Activated naive CD8-positive, alpha-beta T cell treated with anti-CD3 and anti-CD28 coated beads, Interleukin-2, amount 10 ng/mL, durations not matched to agents 7 days and 5 days (primary cell): ENCODE results near the gene TMTC3. TPM values are rescaled to one million over a fixed set of nuclear protein-coding genes. Genes with fewer than 3 reads are reported as not detected.

Source experiments
- ATAC-seq: fragments of 150-1000 bp; cut with Tn5 transposase; one replicate; pipeline ENCODE4 v1.10.0; 2021; ENCODE audit warnings: low read depth, moderate library complexity
- POLR2A ChIA-PET: fragments of 350-600 bp; sonication (Branson Sonifier 250); formaldehyde crosslinking; loops from one replicate; lab custom pipeline; 2021; ENCODE audit warnings: antibody characterized with exemption; lab: Charles Lee
- DNase-seq: peaks from one replicate; pipeline ENCODE4 v3.0.0; 2021
- H3K27ac Mint-ChIP-seq: one replicate; pipeline ENCODE4 v1.8.0; 2022; ENCODE audit warnings: mild to moderate bottlenecking, mixed read lengths
- H3K27me3 Mint-ChIP-seq: one replicate; pipeline ENCODE4 v1.8.0; 2022; ENCODE audit warnings: mild to moderate bottlenecking, moderate library complexity, mixed read lengths
- H3K36me3 Mint-ChIP-seq: one replicate; pipeline ENCODE4 v1.8.0; 2021; ENCODE audit warnings: mild to moderate bottlenecking, mixed read lengths
- H3K4me1 Mint-ChIP-seq: one replicate; pipeline ENCODE4 v1.8.0; 2021; ENCODE audit warnings: mixed read lengths
- H3K4me3 Mint-ChIP-seq: one replicate; pipeline ENCODE4 v1.8.0; 2022; ENCODE audit warnings: mild to moderate bottlenecking, moderate library complexity, mixed read lengths
- H3K9me3 Mint-ChIP-seq: one replicate; pipeline ENCODE4 v1.8.0; 2021; ENCODE audit warnings: mixed read lengths
- total RNA-seq, 2 experiments: library from RNA; stranded (reverse); gene quantifications; one replicate each; pipeline ENCODE4 v1.2.3, GENCODE V29; 2021

The TMTC3 gene
- total RNA-seq, 2 experiments from 2014 or later = 6.7 to 8.2 TPM

DNA sequence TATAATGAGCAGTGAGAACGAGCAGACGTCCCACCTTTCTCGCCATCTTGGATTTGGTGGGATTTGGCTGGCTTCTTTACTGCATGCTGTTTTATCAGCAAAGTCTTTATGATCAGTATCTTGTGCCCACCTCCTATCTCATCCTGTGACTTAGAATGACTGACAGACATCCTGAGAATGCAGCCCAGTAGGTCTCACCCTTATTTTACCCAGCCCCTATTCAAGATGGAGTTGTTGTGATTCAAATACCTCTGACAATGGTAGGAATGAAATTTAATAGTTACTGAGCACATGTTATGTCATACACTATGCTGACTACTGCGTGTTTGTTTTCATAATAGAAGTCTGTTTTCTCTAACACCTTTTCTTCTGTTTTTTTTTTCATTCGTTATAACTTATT is 1.9 kb downstream of the TMTC3 start:
- H3K9me3 Mint-ChIP-seq = no peaks in the 10 kb centered on the region
- ATAC-seq = no peak
- no peak overlapping the region for H3K4me3 Mint-ChIP-seq
- no peaks in the 10 kb centered on the region for H3K27me3 Mint-ChIP-seq
- POLR2A ChIA-PET = no interaction called here
- peaks cover 18% of the 10 kb centered on the region for H3K4me1 Mint-ChIP-seq
- H3K36me3 Mint-ChIP-seq = no peaks in the 10 kb centered on the region
- no peak for DNase-seq
- no peak overlapping the region for H3K27ac Mint-ChIP-seq

DNA sequence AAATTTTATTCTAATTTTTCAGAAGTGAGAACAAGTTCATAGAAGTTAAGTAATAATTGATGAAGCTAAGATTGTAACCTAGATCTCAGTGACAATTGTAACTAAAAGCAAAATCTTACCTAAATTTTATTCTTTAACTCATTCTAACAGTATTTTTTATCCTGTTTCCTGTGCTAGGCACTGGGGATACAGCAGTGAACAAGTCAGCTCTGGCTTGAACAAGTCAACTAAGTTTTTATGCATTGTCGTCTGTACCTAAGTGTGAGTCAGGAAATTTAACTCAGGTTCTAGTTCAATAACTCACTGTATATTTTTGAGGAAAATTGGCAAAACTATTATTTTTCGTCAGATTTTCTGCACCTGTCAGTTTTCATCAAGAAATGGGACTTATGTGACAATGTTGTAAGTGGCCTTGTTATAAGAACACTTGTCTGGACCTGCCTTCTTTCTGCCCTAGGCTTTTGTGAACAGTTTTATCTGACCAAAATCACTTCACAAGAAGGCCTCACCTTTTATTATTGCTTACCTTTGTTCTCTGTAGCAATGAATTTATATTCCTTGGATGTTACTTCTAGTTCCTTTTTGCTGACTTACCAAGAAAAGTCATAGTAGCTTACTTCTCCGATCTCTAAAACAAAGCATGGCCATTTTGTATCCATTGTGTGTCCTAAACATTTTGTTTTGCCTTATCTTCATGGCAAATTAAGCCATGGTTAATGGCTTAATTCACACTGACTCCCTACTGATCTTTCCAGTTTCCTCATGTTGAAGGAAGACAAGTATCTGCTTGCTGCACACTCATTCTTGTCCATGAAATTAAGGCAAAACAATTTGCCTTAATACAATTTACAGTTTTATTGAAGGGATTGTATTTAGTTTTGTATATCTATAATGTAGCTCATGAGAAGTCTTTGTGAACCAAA is 2.7 kb downstream of the TMTC3 start:
- H3K4me1 Mint-ChIP-seq = peaks cover 18% of the 10 kb centered on the region
- ATAC-seq (no peak), DNase-seq (no peak)
- H3K9me3 Mint-ChIP-seq = no peaks in the 10 kb centered on the region
- H3K27me3 Mint-ChIP-seq = no peaks in the 10 kb centered on the region
- H3K27ac Mint-ChIP-seq = no peak overlapping the region
- no peak overlapping the region for H3K4me3 Mint-ChIP-seq
- no peaks in the 10 kb centered on the region for H3K36me3 Mint-ChIP-seq
- POLR2A ChIA-PET = no interaction called here

DNA sequence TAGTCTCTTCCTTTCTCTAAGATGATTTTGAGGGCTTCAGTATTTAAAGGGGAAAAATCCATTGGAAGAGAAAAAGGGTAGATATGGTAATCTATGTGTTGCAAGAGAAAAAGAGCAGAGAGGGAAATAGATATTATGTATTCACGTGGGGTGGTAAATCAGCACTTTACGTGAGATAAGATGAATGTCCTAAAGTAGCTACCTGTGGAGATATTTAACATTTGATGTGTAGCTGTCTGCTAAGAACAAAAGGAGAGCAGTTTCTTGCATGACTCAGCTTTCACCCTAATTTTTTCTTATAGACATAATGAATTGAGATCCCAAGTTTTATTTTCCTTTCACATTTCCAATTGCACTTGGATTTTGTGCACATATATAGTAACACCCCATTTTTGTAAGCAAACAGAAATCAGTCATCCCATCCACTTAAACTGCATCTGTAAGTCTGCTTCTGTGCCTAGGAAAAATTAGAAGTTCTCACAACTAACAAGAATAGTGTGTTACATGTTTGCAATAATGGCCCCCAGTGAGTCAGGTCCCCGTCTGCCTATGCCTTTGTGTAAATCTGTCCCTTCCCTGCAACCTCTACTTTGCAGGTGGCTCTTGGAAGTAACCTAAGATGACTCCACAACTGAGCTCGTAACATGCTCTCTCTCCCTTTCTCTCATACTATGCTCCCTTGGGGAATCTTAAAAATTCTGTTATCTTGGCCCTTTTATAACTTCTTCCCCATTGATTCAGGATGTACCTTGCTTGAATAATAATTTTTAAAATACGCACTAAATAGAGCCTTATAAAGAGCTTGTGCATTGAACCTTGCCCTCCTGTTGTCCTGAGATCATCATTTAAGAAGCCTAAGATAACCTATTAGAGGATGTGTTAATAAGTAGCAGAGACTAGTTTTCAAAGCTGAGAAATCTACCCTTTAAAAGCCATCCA is 3.7 kb downstream of the TMTC3 start:
- no peak overlapping the region for H3K27ac Mint-ChIP-seq
- no peak overlapping the region for H3K4me3 Mint-ChIP-seq
- H3K9me3 Mint-ChIP-seq = no peaks in the 10 kb centered on the region
- no peak for ATAC-seq
- H3K36me3 Mint-ChIP-seq = peaks cover 4% of the 10 kb centered on the region
- no peaks in the 10 kb centered on the region for H3K27me3 Mint-ChIP-seq
- peaks cover 13% of the 10 kb centered on the region for H3K4me1 Mint-ChIP-seq
- POLR2A ChIA-PET = no interaction called here
- no peak for DNase-seq

- H3K4me1 Mint-ChIP-seq = peaks cover 5% of the 10 kb centered on the region
- no peak overlapping the region for H3K4me3 Mint-ChIP-seq
- POLR2A ChIA-PET = no interaction called here
- peaks cover 4% of the 10 kb centered on the region for H3K36me3 Mint-ChIP-seq
- ATAC-seq = no peak
- H3K27ac Mint-ChIP-seq = no peak overlapping the region
- no peak for DNase-seq
- H3K9me3 Mint-ChIP-seq = no peaks in the 10 kb centered on the region
- no peaks in the 10 kb centered on the region for H3K27me3 Mint-ChIP-seq
These were observed 8.0 kb downstream of the TMTC3 start for GRCh38 chr12:88150063-88150462.

- H3K4me1 Mint-ChIP-seq = peaks cover 1% of the 10 kb centered on the region
- peaks cover 7% of the 10 kb centered on the region for H3K36me3 Mint-ChIP-seq
- DNase-seq = no peak
- no peak overlapping the region for H3K27ac Mint-ChIP-seq
- H3K27me3 Mint-ChIP-seq = no peaks in the 10 kb centered on the region
- H3K9me3 Mint-ChIP-seq = no peaks in the 10 kb centered on the region
- H3K4me3 Mint-ChIP-seq = no peak overlapping the region
- POLR2A ChIA-PET = no interaction called here
- ATAC-seq = no peak
These were observed 11.9 kb downstream of the TMTC3 start for GRCh38 chr12:88153959-88154358.

GRCh38 chr12:88156075-88156654 is 14.1 kb downstream of the TMTC3 start:
- Mint-ChIP-seq H3K4me3 (no peak overlapping the region), H3K36me3 (peaks cover 6% of the 10 kb centered on the region), H3K27me3 (no peaks in the 10 kb centered on the region), H3K27ac (no peak overlapping the region), H3K4me1 (peaks cover 1% of the 10 kb centered on the region), H3K9me3 (no peaks in the 10 kb centered on the region)
- POLR2A ChIA-PET = no interaction called here
- ATAC-seq (no peak), DNase-seq (no peak)

DNA sequence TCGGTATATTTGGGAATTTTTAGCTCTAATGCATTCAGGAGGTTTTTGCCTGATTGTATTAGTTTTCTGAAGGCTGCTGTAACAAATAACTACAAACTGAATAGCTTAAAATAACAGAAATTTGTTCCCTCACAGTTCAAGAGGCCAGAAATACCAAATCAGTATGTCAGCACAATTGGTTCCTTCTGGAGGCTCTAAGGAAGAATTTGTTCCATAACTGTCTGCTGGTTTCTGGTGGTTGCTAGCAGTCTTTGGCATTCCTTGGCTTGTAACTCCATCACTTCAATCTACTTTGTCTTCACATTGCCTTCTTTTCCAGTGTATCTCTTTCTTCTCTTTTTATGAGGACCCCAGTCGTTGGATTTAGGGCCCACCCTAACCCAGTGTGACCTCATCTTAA is 21.3 kb downstream of the TMTC3 start:
- Mint-ChIP-seq H3K27ac (no peak overlapping the region), H3K27me3 (no peaks in the 10 kb centered on the region), H3K36me3 (peaks cover 24% of the 10 kb centered on the region), H3K9me3 (no peaks in the 10 kb centered on the region), H3K4me1 (no peaks in the 10 kb centered on the region), H3K4me3 (no peak overlapping the region)
- DNase-seq = no peak
- POLR2A ChIA-PET = no interaction called here
- ATAC-seq = no peak

DNA sequence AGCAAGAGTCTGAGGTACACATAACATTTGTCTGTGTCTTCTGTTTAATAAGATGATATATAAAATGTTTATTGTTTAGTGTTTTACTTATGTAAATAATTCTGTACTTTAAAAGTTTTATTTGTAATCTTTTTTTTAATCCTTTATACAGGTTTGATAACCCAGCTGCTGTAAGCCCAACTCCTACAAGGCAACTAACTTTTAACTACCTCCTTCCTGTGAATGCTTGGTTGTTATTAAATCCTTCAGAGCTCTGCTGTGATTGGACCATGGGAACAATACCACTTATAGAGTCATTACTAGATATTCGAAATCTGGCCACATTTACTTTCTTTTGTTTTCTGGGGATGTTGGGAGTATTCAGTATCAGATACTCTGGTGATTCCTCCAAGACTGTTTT is 24.1 kb downstream of the TMTC3 start:
- peaks cover under 1% of the 10 kb centered on the region for H3K4me1 Mint-ChIP-seq

DNA sequence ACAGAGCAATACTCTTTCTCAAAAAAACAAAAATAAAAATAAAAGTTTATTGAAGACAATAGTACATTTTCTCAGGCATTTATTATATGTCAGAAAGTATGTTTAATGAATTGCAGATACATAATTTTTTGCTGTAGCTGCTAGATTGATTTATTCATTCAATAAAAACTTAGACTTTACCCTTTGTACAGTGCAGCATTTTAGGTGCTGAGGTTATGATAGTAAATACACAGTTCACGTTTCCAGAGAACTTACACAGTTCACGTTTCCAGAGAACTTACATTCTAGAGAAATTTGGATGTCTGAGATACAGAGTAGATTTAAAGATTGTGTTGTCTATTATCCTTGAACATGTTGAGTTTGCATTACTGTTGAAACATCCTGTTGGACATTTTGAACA is 25.3 kb downstream of the TMTC3 start:
- POLR2A ChIA-PET = no interaction called here
- ATAC-seq (no peak), DNase-seq (no peak)
- Mint-ChIP-seq H3K27ac (no peak overlapping the region), H3K4me3 (no peak overlapping the region), H3K4me1 (peaks cover 4% of the 10 kb centered on the region), H3K36me3 (peaks cover 34% of the 10 kb centered on the region), H3K9me3 (no peaks in the 10 kb centered on the region), H3K27me3 (no peaks in the 10 kb centered on the region)

More for the DNA sequence above, 24.1 kb downstream of the TMTC3 start:
- H3K9me3 Mint-ChIP-seq = no peaks in the 10 kb centered on the region
- H3K27ac Mint-ChIP-seq = no peak overlapping the region
- no peak overlapping the region for H3K4me3 Mint-ChIP-seq
- DNase-seq (no peak), ATAC-seq (no peak)
- POLR2A ChIA-PET = no interaction called here
- H3K36me3 Mint-ChIP-seq = peaks cover 28% of the 10 kb centered on the region
- no peaks in the 10 kb centered on the region for H3K27me3 Mint-ChIP-seq

DNA sequence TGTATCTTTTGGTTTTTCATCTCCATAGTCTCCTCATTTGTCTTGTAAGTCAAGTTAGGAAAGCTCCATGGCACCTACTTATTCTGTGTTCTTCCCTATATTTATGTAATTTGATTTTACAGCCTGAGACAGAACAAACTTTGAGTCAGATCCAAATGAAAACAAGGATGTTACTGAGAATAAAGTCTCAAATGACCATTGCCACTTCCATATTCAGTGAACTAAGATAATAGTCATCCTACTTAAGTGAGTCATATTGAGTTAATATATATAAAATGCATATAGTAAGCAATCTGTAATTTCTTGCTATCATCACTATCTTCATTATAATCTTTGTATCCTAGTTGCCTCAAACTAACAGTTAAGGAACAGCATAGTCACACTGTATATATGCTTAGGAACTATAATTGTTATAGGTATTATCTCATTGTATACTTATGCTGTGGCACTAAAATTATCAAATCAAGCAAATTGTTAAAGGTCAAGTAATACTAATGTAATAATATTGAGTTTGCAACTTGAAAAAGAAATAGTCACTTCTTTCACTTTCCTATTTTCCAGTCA is 30.8 kb downstream of the TMTC3 start:
- DNase-seq (no peak), ATAC-seq (no peak)
- Mint-ChIP-seq H3K27ac (no peak overlapping the region), H3K4me3 (no peak overlapping the region), H3K4me1 (peaks cover 4% of the 10 kb centered on the region), H3K27me3 (no peaks in the 10 kb centered on the region), H3K36me3 (peaks cover 36% of the 10 kb centered on the region), H3K9me3 (peaks cover 2% of the 10 kb centered on the region)
- POLR2A ChIA-PET = no interaction called here

GRCh38 chr12:88175544-88175943 is 33.4 kb downstream of the TMTC3 start:
- ATAC-seq (no peak), DNase-seq (no peak)
- H3K9me3 Mint-ChIP-seq = peaks cover 2% of the 10 kb centered on the region
- POLR2A ChIA-PET = no interaction called here
- peaks cover 42% of the 10 kb centered on the region for H3K36me3 Mint-ChIP-seq
- H3K4me1 Mint-ChIP-seq = peaks cover 4% of the 10 kb centered on the region
- no peaks in the 10 kb centered on the region for H3K27me3 Mint-ChIP-seq
- H3K4me3 Mint-ChIP-seq = no peak overlapping the region
- no peak overlapping the region for H3K27ac Mint-ChIP-seq

GRCh38 chr12:88179436-88180014 is 37.4 kb downstream of the TMTC3 start:
- no peak overlapping the region for H3K27ac Mint-ChIP-seq
- no peaks in the 10 kb centered on the region for H3K4me1 Mint-ChIP-seq
- no peak overlapping the region for H3K4me3 Mint-ChIP-seq
- peaks cover 30% of the 10 kb centered on the region for H3K36me3 Mint-ChIP-seq
- ATAC-seq (no peak), DNase-seq (no peak)
- POLR2A ChIA-PET = no interaction called here
- H3K27me3 Mint-ChIP-seq = no peaks in the 10 kb centered on the region
- H3K9me3 Mint-ChIP-seq = peaks cover 4% of the 10 kb centered on the region

DNA sequence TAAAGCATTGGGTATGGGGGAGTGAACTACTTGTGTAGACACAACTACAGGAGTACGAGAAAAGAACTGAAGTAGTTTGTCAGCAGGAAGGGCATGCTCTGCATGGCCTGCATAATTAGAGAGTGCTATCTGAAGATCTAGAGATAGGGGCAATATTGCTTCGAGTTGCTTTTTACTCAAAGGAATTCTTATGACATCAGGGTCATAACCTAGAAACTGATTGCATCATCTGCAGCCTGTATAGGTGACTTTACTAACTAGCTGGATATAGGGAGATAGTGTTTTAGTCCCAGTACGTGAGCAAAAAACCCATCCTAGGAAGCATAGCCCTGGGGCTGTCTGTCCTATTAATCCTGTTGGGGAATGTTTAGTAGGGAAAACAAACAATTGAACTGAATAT is 39.8 kb downstream of the TMTC3 start:
- Mint-ChIP-seq H3K9me3 (peaks cover 2% of the 10 kb centered on the region), H3K36me3 (peaks cover 30% of the 10 kb centered on the region), H3K27me3 (no peaks in the 10 kb centered on the region), H3K4me3 (no peak overlapping the region), H3K4me1 (no peaks in the 10 kb centered on the region), H3K27ac (no peak overlapping the region)
- DNase-seq (no peak), ATAC-seq (no peak)
- POLR2A ChIA-PET = no interaction called here
